ENCODE data around the gene CASK. TPM values are rescaled to one million over a fixed set of nuclear protein-coding genes. Genes with fewer than 3 reads are reported as not detected.

Gene CASK
- total RNA-seq, 1 donor from 2014 or later = 13.4 TPM

DNA sequence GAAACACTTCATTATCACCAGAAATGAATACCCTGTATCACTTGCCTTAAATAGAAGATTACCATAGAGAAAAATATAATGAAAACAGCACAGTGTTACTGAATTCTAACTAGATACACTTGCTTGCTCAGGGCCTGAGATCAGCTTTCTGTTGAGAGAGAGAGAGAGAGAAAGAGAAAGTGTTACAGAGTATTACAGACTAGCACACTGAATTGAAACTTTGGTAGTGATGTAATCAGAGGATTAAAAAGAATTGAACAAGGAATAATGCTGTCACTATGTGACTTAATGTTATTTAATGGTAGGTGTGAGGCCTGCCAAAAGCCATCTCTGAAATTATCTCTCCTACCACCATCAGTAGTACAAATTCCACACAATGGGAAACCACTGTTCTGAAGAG is 35.5 kb upstream of the CASK start:
- H3K27me3 ChIP-seq (ENCODE audit: low read depth) = no peaks in the 10 kb centered on the region
- H3K9me3 ChIP-seq (replicated peaks) = no peaks in the 10 kb centered on the region
- no peaks in the 10 kb centered on the region for H3K4me1 ChIP-seq
- no peak for TF ChIP-seq CTCF (IDR thresholded peaks at IDR 0.05; ENCODE audit: borderline replicate concordance)
- intact Hi-C loops (cut with micrococcal nuclease) = no loop called here
- no peak for DNase-seq
- no peak overlapping the region for H3K27ac ChIP-seq (replicated peaks)
- H3K36me3 ChIP-seq = no peaks in the 10 kb centered on the region
- no peak overlapping the region for H3K4me3 ChIP-seq

DNA sequence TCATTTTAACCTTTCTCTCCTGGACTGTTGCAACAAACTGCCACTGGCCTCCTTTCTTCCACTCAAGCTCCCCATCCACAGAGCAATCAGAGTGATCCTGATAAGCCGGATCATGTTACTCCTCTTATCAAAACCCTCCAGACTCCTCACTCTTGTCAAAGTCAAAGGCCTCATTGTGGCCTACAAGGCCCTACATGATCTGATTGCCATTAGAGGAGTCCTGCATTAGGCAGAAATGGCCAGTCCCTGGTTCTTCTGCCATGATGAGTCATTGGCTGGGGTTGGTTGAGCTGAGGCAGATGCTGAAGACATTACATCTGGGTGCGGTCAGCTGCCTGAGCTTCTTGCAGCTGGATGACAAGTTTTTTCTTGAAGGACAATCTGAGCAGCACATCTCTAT is 32.7 kb upstream of the CASK start:
- Histone ChIP-seq H3K27me3 (ENCODE audit: low read depth) (no peaks in the 10 kb centered on the region), H3K4me3 (no peak overlapping the region), H3K27ac (replicated peaks) (no peak overlapping the region), H3K9me3 (replicated peaks) (no peaks in the 10 kb centered on the region), H3K36me3 (no peaks in the 10 kb centered on the region), H3K4me1 (no peaks in the 10 kb centered on the region)
- intact Hi-C loops (cut with micrococcal nuclease) = no loop called here
- no peak for DNase-seq
- TF ChIP-seq CTCF (IDR thresholded peaks at IDR 0.05; ENCODE audit: borderline replicate concordance) = no peak

DNA sequence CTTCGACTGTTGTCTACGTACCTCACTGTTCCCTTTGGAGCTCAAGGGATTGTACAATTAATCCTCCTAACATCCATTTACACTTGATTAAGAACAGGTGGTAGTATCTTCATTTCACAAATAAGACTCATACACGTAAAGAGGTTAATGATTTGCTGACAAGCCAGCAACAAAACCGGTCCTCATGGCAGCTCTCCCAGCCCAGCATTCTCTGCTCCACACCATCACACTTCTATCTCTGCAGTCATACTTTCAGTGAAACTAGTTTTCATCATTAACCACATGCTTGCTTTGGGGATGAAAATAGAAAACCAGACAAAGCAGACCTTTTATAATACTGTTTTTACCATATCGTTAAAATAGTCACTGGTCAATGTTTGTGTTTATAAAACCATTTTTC is 28.7 kb upstream of the CASK start:
- no peak overlapping the region for H3K4me3 ChIP-seq
- no peak overlapping the region for H3K27ac ChIP-seq (replicated peaks)
- no peaks in the 10 kb centered on the region for H3K36me3 ChIP-seq
- no peak for DNase-seq
- intact Hi-C loops (cut with micrococcal nuclease) = no loop called here
- H3K9me3 ChIP-seq (replicated peaks) = no peaks in the 10 kb centered on the region
- no peaks in the 10 kb centered on the region for H3K27me3 ChIP-seq (ENCODE audit: low read depth)
- TF ChIP-seq CTCF (IDR thresholded peaks at IDR 0.05; ENCODE audit: borderline replicate concordance) = no peak
- no peaks in the 10 kb centered on the region for H3K4me1 ChIP-seq

- H3K36me3 ChIP-seq = no peaks in the 10 kb centered on the region
- intact Hi-C loops (cut with micrococcal nuclease) = no loop called here
- H3K4me1 ChIP-seq = no peaks in the 10 kb centered on the region
- H3K27me3 ChIP-seq (ENCODE audit: low read depth) = no peaks in the 10 kb centered on the region
- no peak for TF ChIP-seq CTCF (IDR thresholded peaks at IDR 0.05; ENCODE audit: borderline replicate concordance)
- H3K4me3 ChIP-seq = no peak overlapping the region
- H3K9me3 ChIP-seq (replicated peaks) = no peaks in the 10 kb centered on the region
- no peak overlapping the region for H3K27ac ChIP-seq (replicated peaks)
- no peak for DNase-seq
Observed at GRCh38 chrX:41946989-41947612, 23.7 kb upstream of the CASK start.

DNA sequence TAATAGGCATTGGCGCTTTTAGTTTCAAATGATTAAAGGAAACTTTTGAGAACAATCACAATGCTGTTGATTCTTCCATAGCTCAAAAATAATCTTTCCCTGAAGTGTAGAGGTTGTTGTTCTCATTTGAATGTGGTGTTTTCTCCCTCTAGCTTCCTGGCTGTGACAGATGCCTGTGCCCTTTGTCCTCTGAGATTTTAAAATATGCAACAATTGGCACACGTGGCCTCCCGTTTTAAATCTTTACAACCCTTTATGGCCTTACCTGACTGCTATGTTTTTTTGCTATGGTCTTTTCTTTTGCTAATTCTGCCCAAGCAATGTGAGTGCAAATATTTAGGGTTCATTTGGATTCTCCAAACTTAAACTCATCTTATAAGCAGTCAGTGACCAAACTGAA is 22.9 kb upstream of the CASK start:
- DNase-seq = no peak
- no peaks in the 10 kb centered on the region for H3K27me3 ChIP-seq (ENCODE audit: low read depth)

More for the DNA sequence above, 22.9 kb upstream of the CASK start:
- Histone ChIP-seq H3K9me3 (replicated peaks) (no peaks in the 10 kb centered on the region), H3K4me3 (no peak overlapping the region), H3K4me1 (no peaks in the 10 kb centered on the region), H3K36me3 (no peaks in the 10 kb centered on the region), H3K27ac (replicated peaks) (no peak overlapping the region)
- intact Hi-C loops (cut with micrococcal nuclease) = no loop called here
- no peak for TF ChIP-seq CTCF (IDR thresholded peaks at IDR 0.05; ENCODE audit: borderline replicate concordance)

Data from left ventricle myocardium inferior (tissue), 1 donor.